GM12878 (cell line): ENCODE measurements around the gene AMBRA1.

Source experiments
- GATAD2B ChIP-seq: fragments of 450-650 bp; conservative IDR thresholded peaks from 2 replicates; pipeline ENCODE4 v1.6.1; 2017; ENCODE audit warnings: low read depth, mild to moderate bottlenecking, moderate library complexity
- KAT2A ChIP-seq: conservative IDR thresholded peaks from 2 replicates; pipeline ENCODE4 v1.6.1; 2011; ENCODE audit warnings: low read depth, low read length; ENCODE audit not compliant: control insufficient read depth
- TF ChIP-seq, protein P1 (sequence below): fragments of 150-350 bp; IDR thresholded peaks from 2 replicates; pipeline ENCODE4 v1.6.1; 2016; ENCODE audit warnings: low read depth, low read length
- TF ChIP-seq, protein P2 (sequence below): IDR thresholded peaks from 2 replicates; pipeline ENCODE4 v1.6.1; 2012; ENCODE audit warnings: low read length, inconsistent platforms
- TF ChIP-seq, protein P3 (sequence below), 3 experiments: IDR thresholded peaks in 2 of 3; conservative IDR thresholded peaks in 1 of 3; 2 replicates each; pipeline ENCODE4 v1.5.1; 2011; ENCODE audit warnings: low read depth in 3 of 3, low read length in 3 of 3, mild to moderate bottlenecking in 3 of 3, control low read depth in 2 of 3, moderate library complexity in 2 of 3, inconsistent platforms in 1 of 3, mixed read lengths in 1 of 3; ENCODE audit not compliant: control insufficient read depth in 2 of 3, insufficient read depth in 1 of 3; ENCODE audit errors: extremely low read depth in 1 of 3

DNA sequence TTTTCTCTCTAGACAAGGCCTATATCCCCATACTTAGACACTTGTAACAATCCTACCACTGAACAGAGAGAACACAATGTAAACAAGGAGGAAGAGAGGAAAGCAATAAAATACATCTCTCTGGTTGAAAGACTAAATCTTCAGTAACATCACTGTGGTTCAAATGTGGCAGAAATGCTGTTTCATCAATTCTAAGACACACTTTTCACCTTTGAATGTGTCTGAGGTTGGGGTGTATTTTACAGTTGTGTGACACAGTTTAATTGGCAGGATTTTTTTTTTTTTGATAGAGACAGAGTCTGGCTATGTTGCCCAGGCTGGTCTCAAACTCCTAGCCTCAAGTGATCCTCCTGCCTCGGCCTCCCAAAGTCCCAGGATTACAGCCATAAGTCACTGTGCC lies 79.5 kb downstream of the AMBRA1 start:
- TF ChIP-seq, protein P1, sequence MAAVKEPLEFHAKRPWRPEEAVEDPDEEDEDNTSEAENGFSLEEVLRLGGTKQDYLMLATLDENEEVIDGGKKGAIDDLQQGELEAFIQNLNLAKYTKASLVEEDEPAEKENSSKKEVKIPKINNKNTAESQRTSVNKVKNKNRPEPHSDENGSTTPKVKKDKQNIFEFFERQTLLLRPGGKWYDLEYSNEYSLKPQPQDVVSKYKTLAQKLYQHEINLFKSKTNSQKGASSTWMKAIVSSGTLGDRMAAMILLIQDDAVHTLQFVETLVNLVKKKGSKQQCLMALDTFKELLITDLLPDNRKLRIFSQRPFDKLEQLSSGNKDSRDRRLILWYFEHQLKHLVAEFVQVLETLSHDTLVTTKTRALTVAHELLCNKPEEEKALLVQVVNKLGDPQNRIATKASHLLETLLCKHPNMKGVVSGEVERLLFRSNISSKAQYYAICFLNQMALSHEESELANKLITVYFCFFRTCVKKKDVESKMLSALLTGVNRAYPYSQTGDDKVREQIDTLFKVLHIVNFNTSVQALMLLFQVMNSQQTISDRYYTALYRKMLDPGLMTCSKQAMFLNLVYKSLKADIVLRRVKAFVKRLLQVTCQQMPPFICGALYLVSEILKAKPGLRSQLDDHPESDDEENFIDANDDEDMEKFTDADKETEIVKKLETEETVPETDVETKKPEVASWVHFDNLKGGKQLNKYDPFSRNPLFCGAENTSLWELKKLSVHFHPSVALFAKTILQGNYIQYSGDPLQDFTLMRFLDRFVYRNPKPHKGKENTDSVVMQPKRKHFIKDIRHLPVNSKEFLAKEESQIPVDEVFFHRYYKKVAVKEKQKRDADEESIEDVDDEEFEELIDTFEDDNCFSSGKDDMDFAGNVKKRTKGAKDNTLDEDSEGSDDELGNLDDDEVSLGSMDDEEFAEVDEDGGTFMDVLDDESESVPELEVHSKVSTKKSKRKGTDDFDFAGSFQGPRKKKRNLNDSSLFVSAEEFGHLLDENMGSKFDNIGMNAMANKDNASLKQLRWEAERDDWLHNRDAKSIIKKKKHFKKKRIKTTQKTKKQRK: no peak
- TF ChIP-seq GATAD2B: no peak
- TF ChIP-seq, protein P2, sequence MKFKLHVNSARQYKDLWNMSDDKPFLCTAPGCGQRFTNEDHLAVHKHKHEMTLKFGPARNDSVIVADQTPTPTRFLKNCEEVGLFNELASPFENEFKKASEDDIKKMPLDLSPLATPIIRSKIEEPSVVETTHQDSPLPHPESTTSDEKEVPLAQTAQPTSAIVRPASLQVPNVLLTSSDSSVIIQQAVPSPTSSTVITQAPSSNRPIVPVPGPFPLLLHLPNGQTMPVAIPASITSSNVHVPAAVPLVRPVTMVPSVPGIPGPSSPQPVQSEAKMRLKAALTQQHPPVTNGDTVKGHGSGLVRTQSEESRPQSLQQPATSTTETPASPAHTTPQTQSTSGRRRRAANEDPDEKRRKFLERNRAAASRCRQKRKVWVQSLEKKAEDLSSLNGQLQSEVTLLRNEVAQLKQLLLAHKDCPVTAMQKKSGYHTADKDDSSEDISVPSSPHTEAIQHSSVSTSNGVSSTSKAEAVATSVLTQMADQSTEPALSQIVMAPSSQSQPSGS: no peak
- TF ChIP-seq KAT2A: no peak
- TF ChIP-seq, protein P3, sequence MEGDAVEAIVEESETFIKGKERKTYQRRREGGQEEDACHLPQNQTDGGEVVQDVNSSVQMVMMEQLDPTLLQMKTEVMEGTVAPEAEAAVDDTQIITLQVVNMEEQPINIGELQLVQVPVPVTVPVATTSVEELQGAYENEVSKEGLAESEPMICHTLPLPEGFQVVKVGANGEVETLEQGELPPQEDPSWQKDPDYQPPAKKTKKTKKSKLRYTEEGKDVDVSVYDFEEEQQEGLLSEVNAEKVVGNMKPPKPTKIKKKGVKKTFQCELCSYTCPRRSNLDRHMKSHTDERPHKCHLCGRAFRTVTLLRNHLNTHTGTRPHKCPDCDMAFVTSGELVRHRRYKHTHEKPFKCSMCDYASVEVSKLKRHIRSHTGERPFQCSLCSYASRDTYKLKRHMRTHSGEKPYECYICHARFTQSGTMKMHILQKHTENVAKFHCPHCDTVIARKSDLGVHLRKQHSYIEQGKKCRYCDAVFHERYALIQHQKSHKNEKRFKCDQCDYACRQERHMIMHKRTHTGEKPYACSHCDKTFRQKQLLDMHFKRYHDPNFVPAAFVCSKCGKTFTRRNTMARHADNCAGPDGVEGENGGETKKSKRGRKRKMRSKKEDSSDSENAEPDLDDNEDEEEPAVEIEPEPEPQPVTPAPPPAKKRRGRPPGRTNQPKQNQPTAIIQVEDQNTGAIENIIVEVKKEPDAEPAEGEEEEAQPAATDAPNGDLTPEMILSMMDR (IDR thresholded peaks at IDR 0.05 in 2 of 3, conservative IDR thresholded peaks at IDR 0.05 in 1 of 3; ENCODE audit: control insufficient read depth in 2 of 3, extremely low read depth in 1 of 3, insufficient read depth in 1 of 3, low read depth in 3 of 3, low read length in 3 of 3): no peak
